Stimulated activated CD8-positive, alpha-beta memory T cell treated with anti-CD3 and anti-CD28 coated beads, Interleukin-15, amount 100 ng/mL, for 24 hours (primary cell): ENCODE data around the gene NUP54.

Experiments
- DNase-seq: peaks from one replicate; pipeline ENCODE4 v3.0.0-alpha.2; 2020; ENCODE audit warnings: low read depth

The NUP54 gene

DNA sequence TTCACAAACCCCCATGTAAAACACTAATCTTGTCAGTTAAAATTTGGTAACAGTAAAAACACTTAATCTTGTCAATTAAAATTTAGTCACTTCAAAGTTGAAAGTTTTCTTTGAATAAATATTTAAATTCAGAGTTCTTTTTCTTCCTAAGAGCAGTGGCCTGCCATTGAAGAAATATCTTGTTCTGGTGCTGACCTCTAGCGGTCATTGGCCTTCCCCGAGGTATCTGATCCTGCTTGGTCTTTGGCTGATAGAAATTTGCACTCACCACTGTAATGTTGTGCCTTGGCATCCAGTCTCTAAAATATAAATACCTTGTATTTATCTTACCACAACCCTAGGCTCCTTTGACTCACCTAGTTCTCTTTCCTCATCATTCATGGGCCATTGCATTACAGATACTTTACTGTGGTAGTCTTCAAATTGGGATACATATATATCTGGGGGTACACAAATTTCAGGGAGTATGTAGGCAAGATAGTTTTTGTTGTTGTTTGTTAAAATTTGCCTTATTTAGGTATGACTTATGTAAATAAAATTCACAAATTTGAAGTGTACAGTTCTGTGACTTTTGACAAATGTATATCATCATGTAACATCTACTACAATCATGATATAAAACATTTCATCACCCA is 80.4 kb downstream of the NUP54 start:
- DNase-seq = peak; percentile 15

DNA sequence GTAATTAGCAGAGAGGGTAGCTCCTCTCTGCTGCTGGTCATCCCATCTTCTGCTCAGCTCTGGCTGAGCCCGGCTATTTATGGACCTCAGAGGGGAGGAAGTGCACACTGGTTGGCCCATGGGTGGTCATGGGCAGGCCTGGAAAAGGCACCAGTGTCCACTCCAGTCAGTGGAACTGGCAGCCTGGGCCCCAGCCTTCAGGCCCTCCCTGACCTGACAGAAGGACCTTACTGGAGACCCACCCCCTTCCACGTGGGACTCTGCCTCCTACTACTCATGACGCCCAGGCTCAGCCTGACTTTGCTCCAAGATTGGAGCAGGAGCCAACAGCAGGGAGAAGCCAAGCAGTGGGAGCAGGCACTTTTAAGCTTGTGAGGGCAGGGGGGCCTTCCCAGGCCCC is 81.7 kb downstream of the NUP54 start:
- no peak for DNase-seq
